Mesodermal cell (in vitro differentiated cells): Measurements from ENCODE around the gene C11orf86.

Source experiments
- H3K27ac ChIP-seq: 2 replicates; pipeline ENCODE4 v1.7.0; 2013; ENCODE audit warnings: mild to moderate bottlenecking, low read depth, low read length, moderate library complexity; ENCODE audit not compliant: severe bottlenecking
- H3K36me3 ChIP-seq: 2 replicates; pipeline ENCODE4 v1.7.1; 2013; ENCODE audit warnings: mild to moderate bottlenecking, low read length, moderate library complexity; ENCODE audit not compliant: control insufficient read depth, insufficient read depth
- H3K4me1 ChIP-seq: one replicate; pipeline ENCODE4 v1.7.1; 2013; ENCODE audit warnings: mild to moderate bottlenecking, low read length; ENCODE audit not compliant: insufficient read depth, control insufficient read depth, poor library complexity, severe bottlenecking
- H3K4me3 ChIP-seq: 2 replicates; pipeline ENCODE4 v1.7.0; 2013; ENCODE audit warnings: low read length, control low read depth, mild to moderate bottlenecking; ENCODE audit not compliant: insufficient read depth, poor library complexity, severe bottlenecking; ENCODE audit errors: extremely low read depth
- H3K9me3 ChIP-seq: 2 replicates; pipeline ENCODE4 v1.7.1; 2013; ENCODE audit warnings: mild to moderate bottlenecking, low read length, moderate library complexity; ENCODE audit not compliant: control insufficient read depth
- WGBS, 2 experiments: methylation state at CpG; one replicate each; pipeline ENCODE4 v1.1.5; 2013; ENCODE audit warnings: missing lambda C conversion rate in 2 of 2; ENCODE audit not compliant: insufficient coverage in 2 of 2; 5-methylcytosine and 5-hydroxymethylcytosine counted together

C11orf86 gene

DNA sequence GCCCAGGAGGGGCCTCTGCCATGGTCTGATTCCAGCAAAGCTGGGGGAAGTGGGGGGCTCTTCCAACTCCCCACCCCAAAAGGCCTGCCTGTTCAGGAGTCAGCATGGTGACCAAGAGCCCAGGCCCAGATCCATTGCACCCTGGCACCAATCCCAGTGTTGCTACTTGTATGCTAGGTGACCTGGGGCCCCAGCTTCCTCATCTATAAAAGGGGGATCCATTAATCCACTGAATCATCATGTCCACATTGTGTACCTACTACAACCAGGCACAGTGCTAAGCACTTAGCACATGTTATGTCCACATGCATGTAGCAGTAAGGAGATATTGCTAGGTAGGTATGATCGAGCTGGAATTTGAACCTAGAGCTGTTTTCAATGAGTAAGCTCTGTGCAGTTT, 49.9 kb downstream of the C11orf86 start:
- peaks cover 2% of the 10 kb centered on the region for H3K4me1 ChIP-seq
- no peak overlapping the region for H3K4me3 ChIP-seq
- H3K27ac ChIP-seq, result no peak overlapping the region
- no peaks in the 10 kb centered on the region for H3K36me3 ChIP-seq
- 80 to 100% methylated on average over 1 of the region's 1 CpG for WGBS, 2 experiments
- no peaks in the 10 kb centered on the region for H3K9me3 ChIP-seq

DNA sequence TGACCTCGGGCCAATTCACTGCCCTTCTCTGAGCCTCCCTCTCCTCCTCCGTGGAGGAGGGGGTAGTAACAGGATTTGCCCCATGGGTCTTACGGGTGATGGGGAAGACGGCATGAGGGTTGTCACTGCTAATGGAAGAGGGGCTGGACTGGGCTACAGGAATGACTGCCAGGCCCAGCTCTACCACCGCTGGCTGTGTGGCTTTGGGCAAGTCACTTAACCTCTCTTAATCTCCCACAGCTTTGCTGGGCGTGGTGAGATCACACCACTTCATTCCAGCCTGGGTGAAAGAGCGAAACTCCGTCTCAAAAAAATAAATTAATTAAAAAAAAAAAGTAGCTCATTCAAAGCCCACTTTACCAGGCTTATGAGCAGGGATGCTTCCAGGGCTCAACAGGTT, 50.6 kb downstream of the C11orf86 start:
- 80 to 86% methylated on average over 2 to 5 of the region's 8 CpGs for WGBS, 2 experiments

More for the DNA sequence above, 50.6 kb downstream of the C11orf86 start:
- no peak overlapping the region for H3K27ac ChIP-seq
- no peaks in the 10 kb centered on the region for H3K36me3 ChIP-seq
- H3K9me3 ChIP-seq, result no peaks in the 10 kb centered on the region
- no peak overlapping the region for H3K4me3 ChIP-seq
- peaks cover 7% of the 10 kb centered on the region for H3K4me1 ChIP-seq
